ENCODE data around the gene FBXO7. TPM values are rescaled to one million over a fixed set of nuclear protein-coding genes. Genes with fewer than 3 reads are reported as not detected.

Gene FBXO7
- total and polyA plus RNA-seq, 9 of the 15 experiments (the other 6 are each of a cell fraction or from before 2014, with no cell fraction given): 34.0 to 162 (median 85.2) TPM

DNA sequence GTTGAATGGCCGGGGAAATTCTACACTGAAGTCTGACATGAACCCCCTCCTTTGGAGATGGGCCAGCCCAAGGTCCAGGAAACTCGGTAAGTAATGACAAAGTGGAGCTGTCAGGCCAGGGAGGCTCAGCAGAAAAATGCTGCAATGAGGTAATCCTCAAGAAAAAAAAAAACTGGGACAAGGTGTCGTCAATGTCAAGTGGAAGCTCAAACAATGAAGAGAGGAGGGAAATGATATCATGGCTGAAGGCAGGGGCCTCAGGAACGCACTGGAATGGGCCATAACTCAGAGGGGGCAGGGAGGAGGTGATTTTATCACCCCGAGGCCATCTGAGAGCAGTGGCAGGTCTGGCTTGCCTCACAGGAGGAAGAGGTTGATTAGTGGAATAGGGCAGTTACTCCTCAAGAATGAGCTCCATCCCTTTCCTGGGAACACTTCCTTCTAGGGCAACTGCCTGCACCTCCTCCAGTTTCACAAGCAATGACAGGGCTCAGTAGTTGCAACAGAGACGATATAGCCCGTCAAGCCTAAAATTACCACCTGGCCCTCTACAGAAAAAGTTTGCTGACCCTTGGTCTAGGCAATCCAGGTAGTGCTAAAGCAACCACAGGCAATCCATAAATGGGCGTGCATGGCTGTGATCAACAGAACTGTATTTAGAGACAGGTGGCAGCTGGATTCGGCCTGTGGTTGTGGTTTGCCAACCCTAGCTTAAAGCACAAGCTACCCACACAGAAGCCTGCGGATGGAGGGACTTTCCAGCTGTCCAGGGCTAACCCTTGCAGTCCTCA lies 65.2 kb downstream of the FBXO7 start:
- in situ Hi-C loops (cut with MboI) (loop anchor here (25.0 kb wide), 1 partner anchor 672 kb away; no protein-coding TSS in a partner anchor), intact Hi-C loops (cut with micrococcal nuclease) (loop anchor here (10.0 kb wide), 1 partner anchor 85 kb away; no protein-coding TSS in a partner anchor)
- CTCF ChIA-PET (ENCODE audit: low intra/inter-chr PET ratio): no interaction called here
- Histone ChIP-seq H3K79me2 (ENCODE audit: control insufficient read depth, insufficient read depth, low read length) (no peaks in the 10 kb centered on the region), H4K20me1 (replicated peaks; ENCODE audit: control insufficient read depth, insufficient read depth, low read length) (no peaks in the 10 kb centered on the region), H3K27me3 (ENCODE audit: control insufficient read depth in 2 of 2, insufficient read depth in 2 of 2, low read length in 2 of 2) (no peaks in the 10 kb centered on the region; a peak in 1 of 5 replicates), H2AFZ (ENCODE audit: low read depth, low read length) (peak overlapping the region; percentile 68), H3K9me1 (ENCODE audit: control insufficient read depth, insufficient read depth, low read length) (no peaks in the 10 kb centered on the region), H3K36me3 (ENCODE audit: control insufficient read depth, insufficient read depth, low read length) (no peaks in the 10 kb centered on the region), H3K4me3 (no peak overlapping the region), H3K4me2 (ENCODE audit: insufficient read depth, low read length) (peak overlapping the region; percentile 43), H3K4me1 (replicated peaks in 1 of 2; ENCODE audit: control insufficient read depth in 2 of 2, insufficient read depth in 2 of 2, low read length in 2 of 2) (peaks cover 10 to 24% of the 10 kb centered on the region in 2 experiments), H3K27ac (ENCODE audit: extremely low read depth, low read depth, low read length) (peak overlapping the region; percentile 35; the same call in 2 of the 3 replicates), H3K9ac (ENCODE audit: insufficient read depth in 1 of 2, low read depth in 2 of 2, low read length in 2 of 2) (0 out of 4 replicates have a peak overlapping the region, but pooled peaks of 1 of the 2 experiments have one; percentile 9), H3K9me3 (replicated peaks; ENCODE audit: control insufficient read depth, insufficient read depth, low read depth, low read length) (no peaks in the 10 kb centered on the region)
- 18% methylated on average over 7 of the region's 10 CpGs for WGBS (ENCODE audit: insufficient coverage, low coverage, missing lambda C conversion rate)
- ATAC-seq (peak; percentile 82), DNase-seq (ENCODE audit: extremely low read depth in 1 of 4, low spot score in 3 of 4) (peak in 2 of 4 experiments; percentile 54 to 56), FAIRE-seq (peak; percentile 6)
- no TSS peak for BruUV-seq (replicated peaks)
- POLR2A ChIA-PET: interaction anchor here (0.5 to 1.1 kb wide), 4 partner anchors 16 to 448 kb away, joined by 3 to 4 read pairs (median 3); no protein-coding TSS in a partner anchor
- TF ChIP-seq FOXK2 (conservative IDR thresholded peaks at IDR 0.05 in 1 of 2, IDR thresholded peaks at IDR 0.05 in 1 of 2; ENCODE audit: low read depth in 2 of 2): peak in 1 of 2 experiments; percentile 91; a peak in 2 of 4 replicates
- peak; percentile 45; the same call in 1 of the 2 replicates for TF ChIP-seq LEF1 (IDR thresholded peaks at IDR 0.05)
- peak; percentile 20; the same call in 1 of the 2 replicates for TF ChIP-seq SMARCE1 (IDR thresholded peaks at IDR 0.05)
- TF ChIP-seq CTBP1 (IDR thresholded peaks at IDR 0.05; ENCODE audit: borderline replicate concordance): peak; percentile 47; the same call in 1 of the 2 replicates
- peak in 1 of 2 experiments; percentile 31; a peak in 1 of 4 replicates for TF ChIP-seq TRIM24 (IDR thresholded peaks at IDR 0.05)
- TF ChIP-seq RCOR1 (IDR thresholded peaks at IDR 0.05; ENCODE audit: borderline replicate concordance in 1 of 2, low read depth in 2 of 2, low read length in 2 of 2): peak in 1 of 2 experiments; percentile 6; a peak in 1 of 4 replicates
- peak; percentile 96 for TF ChIP-seq ZNF766 (CRISPR knock-in tag; conservative IDR thresholded peaks at IDR 0.05)
- 0 out of 2 replicates have a peak, but pooled peaks have one; percentile 16 for TF ChIP-seq KLF16 (IDR thresholded peaks at IDR 0.05)
- peak in 1 of 2 experiments; percentile 3; a peak in 1 of 4 replicates for TF ChIP-seq SRF (CRISPR knock-in tag; IDR thresholded peaks at IDR 0.05)
- TF ChIP-seq, protein P1, sequence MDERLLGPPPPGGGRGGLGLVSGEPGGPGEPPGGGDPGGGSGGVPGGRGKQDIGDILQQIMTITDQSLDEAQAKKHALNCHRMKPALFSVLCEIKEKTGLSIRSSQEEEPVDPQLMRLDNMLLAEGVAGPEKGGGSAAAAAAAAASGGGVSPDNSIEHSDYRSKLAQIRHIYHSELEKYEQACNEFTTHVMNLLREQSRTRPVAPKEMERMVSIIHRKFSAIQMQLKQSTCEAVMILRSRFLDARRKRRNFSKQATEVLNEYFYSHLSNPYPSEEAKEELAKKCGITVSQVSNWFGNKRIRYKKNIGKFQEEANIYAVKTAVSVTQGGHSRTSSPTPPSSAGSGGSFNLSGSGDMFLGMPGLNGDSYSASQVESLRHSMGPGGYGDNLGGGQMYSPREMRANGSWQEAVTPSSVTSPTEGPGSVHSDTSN (CRISPR knock-in tag; IDR thresholded peaks at IDR 0.05; ENCODE audit: low read depth): no peak
- TF ChIP-seq, protein P1 (tag; conservative IDR thresholded peaks at IDR 0.05; ENCODE audit: low read depth): peak; percentile 76
- TF ChIP-seq, protein P2, sequence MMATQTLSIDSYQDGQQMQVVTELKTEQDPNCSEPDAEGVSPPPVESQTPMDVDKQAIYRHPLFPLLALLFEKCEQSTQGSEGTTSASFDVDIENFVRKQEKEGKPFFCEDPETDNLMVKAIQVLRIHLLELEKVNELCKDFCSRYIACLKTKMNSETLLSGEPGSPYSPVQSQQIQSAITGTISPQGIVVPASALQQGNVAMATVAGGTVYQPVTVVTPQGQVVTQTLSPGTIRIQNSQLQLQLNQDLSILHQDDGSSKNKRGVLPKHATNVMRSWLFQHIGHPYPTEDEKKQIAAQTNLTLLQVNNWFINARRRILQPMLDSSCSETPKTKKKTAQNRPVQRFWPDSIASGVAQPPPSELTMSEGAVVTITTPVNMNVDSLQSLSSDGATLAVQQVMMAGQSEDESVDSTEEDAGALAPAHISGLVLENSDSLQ (IDR thresholded peaks at IDR 0.05): peak; percentile 79
- no peak for TF ChIP-seq ZNF146 (CRISPR knock-in tag; IDR thresholded peaks at IDR 0.05; ENCODE audit: unreplicated experiment)
- TF ChIP-seq JUND (IDR thresholded peaks at IDR 0.05; ENCODE audit: borderline replicate concordance, low read depth, low read length): peak; percentile 67
- peak; percentile 40; the same call in 1 of the 3 replicates for TF ChIP-seq JUND (tag; IDR thresholded peaks at IDR 0.05; ENCODE audit: borderline replicate concordance, low read depth, low read length)
- TF ChIP-seq ZNF384 (IDR thresholded peaks at IDR 0.05; ENCODE audit: low read depth, low read length): peak; percentile 92
- peak; percentile 44; the same call in 1 of the 2 replicates for TF ChIP-seq CEBPB (tag; IDR thresholded peaks at IDR 0.05)
